Measurements from ENCODE around the gene CSF3.

Gene CSF3

DNA sequence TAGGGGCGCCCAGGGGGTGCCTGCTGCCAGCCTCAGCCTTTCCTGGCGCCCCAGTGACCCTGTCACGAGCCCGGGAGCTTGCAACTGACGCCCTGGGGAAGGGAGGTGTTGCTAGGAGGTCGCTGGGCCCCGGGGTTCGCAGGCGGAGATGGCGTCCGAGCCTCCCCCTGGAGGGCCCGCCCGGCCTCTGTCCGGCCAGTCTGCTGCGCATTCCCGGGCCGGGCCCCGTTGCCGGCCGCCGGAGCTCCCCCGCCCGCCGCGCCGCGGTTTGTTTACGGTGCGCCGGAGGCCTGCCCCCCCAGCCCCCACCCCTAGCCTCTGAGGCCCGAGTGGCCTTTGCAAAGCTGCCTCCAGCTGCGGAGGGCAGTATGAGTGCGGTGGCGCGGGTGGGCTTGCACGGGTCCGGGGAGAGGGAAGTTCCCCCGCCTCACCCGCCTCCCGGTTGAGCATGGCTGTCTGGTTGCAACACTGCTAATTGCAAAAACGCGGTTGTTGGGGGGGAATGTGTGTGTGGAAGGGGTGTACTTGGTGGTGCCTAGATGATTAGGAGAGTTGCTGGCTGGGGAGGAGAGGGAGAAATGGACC, 48.0 kb downstream of the CSF3 start:
- DNase-seq = no peak

DNA sequence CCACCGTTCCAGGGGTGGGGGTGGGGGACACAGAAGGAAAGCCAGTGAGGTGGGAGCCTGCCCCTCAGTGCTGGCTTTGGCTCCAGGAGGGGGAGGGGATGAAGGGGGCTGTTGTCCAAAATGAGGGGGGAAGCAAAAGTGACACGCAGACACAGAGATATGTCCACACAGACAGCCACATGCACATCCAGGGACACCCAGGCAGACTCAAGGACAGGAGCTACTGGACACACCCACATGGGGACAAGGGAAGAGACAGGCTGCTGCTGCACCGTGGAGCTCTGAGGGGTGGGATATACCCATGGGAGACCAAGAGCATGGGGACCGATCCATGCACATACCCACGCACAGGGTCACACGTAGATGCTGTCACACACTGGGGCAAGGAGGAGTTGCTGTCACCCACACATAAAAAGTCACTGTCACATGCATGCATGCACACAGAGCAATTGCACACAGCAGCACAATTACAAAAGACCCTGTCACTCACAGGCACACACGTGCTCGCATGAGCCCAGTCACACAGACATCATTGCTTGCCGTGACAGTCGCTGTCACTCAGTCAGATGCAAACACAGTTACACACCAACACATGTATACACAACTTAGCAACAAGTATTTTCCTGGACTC, 48.8 kb downstream of the CSF3 start:
- DNase-seq = no peak

DNA sequence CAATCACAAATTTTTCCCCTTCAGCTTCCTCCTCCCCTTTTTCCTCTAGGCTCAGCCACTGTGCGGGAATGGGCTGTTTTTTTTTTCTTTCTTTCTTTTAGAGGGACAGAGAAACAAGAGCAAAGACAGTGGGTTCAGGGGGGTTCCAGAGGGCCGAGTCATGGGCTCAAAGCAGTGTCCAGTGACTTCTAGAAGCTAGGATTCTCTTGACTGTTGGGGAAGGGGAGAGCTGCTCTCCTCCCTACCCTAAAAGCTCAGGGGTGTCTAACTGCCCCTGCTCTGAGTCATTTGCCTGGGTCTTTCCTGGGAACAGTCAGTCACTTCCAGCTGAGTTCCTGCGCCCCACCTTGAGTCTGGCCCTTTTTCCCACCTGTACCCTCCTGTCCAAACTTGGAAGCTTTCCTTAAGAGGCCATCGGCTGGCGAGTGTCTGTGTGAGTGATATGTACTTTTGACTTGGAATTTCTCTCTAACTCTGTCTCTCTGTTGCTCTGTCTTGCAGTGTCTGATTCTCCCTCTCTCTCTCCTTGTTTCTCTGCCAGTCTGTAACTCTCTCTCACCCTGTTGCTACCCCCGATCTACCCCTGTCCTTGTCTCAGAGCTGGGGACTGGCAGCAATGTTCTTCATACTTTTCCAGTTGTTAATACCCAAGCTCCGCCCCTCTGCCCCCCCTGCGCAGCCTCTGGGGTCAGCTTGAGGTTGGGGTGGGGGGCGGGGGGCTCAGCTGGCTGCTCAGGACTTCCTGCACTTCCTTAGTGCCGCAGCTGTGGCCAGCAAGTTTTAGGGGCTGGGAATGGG, 49.9 kb downstream of the CSF3 start:
- no peak for DNase-seq

DNA sequence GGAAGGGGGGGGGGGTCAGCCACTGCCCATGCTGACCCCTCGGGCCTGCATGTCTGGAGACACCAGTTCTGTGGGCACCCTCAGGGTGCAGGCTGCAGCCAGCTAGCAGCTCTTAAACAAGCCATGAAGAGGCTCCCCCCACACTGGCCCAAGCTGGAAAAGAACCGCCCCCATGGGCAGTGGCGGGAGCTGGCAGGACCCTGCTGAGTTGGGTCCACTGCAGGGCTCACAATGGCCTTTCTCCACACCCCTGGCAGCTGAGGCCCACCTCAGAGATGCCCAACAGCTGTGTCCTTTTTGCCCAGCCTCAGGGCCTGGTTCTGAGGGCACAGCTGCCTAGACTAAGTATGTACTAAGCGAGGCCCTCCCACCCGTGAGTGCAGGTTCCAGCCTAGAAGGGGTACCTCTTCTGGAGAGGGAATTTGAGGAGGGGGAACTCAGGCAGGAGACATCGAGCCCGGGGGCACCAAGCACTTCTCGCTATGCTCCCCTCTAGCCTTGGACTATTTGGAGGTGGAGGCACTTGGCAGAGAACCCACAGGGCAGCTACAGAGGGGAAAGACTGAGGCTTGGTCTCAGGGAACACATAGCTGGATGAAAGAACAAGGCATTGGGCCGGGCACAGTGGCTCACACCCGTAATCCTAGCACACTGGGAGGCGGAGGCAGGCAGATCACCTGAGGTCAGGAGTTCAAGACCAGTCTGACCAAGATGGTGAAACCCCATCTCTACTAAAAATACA, 50.7 kb downstream of the CSF3 start:
- DNase-seq = no peak

Data from CD4-positive, alpha-beta T cell treated with Interleukin-4 for 4 hours (primary cell).